Activated CD4-positive, alpha-beta T cell treated with anti-CD3 and anti-CD28 coated beads, Interleukin-2, amount 50 U/mL, for 24 hours (primary cell): ENCODE results near the gene ST7.
"Not testable (repeated sequence)": the region's sequence is repeated elsewhere in the genome, so short reads cannot be mapped to it uniquely, and the experiment has no call there.

Experiments used
- DNase-seq, 2 donors: peaks; one replicate each; pipeline ENCODE4 v3.0.0-alpha.2; 2020; ENCODE audit warnings: low read depth in 1 of 2, low spot score in 1 of 2

ST7 gene

GRCh38 chr7:116953372-116953905 is at the start of gene ST7:
Gene ST7 (plus strand): TSS chr7:116953501. CDS start chr7:116953541, 40 bp downstream.
- DNase-seq, result peak; percentile 38 to 49

GRCh38 chr7:116906391-116906790 is 46.9 kb upstream of the ST7 start:
- DNase-seq, result no peak

GRCh38 chr7:116910383-116910782 is 42.9 kb upstream of the ST7 start:
- DNase-seq, result no peak

- DNase-seq, result no peak
Measured at GRCh38 chr7:116911801-116912200, 41.5 kb upstream of the ST7 start.

- DNase-seq, result no peak
Measured at GRCh38 chr7:116912269-116912909, 40.9 kb upstream of the ST7 start.

- DNase-seq, result no peak
Measured at GRCh38 chr7:116918704-116919103, 34.6 kb upstream of the ST7 start.

GRCh38 chr7:116920359-116920758 is 32.9 kb upstream of the ST7 start:
- DNase-seq, result no peak

- no peak for DNase-seq
Measured at GRCh38 chr7:116922545-116922944, 30.8 kb upstream of the ST7 start.

- no peak for DNase-seq
Measured at GRCh38 chr7:116924741-116925140, 28.6 kb upstream of the ST7 start.

- no peak for DNase-seq
Measured at GRCh38 chr7:116929021-116929420, 24.3 kb upstream of the ST7 start.

GRCh38 chr7:116929914-116930913 is 23.1 kb upstream of the ST7 start:
- DNase-seq, result peak; percentile 50 to 70

- DNase-seq, result no peak
Measured at GRCh38 chr7:116932566-116932965, 20.7 kb upstream of the ST7 start.

- DNase-seq, result no peak
Measured at GRCh38 chr7:116933465-116933864, 19.8 kb upstream of the ST7 start.

GRCh38 chr7:116934580-116934979 is 18.7 kb upstream of the ST7 start:
- no peak for DNase-seq

GRCh38 chr7:116936844-116937243 is 16.5 kb upstream of the ST7 start:
- not testable (repeated sequence) for DNase-seq

GRCh38 chr7:116938678-116939077 is 14.6 kb upstream of the ST7 start:
- DNase-seq, result no peak

- DNase-seq, result no peak
Measured at GRCh38 chr7:116940689-116941370, 12.5 kb upstream of the ST7 start.

- no peak for DNase-seq
Measured at GRCh38 chr7:116942504-116942903, 10.8 kb upstream of the ST7 start.

GRCh38 chr7:116948934-116949333 is 4.4 kb upstream of the ST7 start:
- no peak for DNase-seq

GRCh38 chr7:116949941-116950801 is 3.1 kb upstream of the ST7 start:
- DNase-seq, result no peak
